GM19455 (cell line): ENCODE results near the gene OPN4.

ENCODE experiments used
- ATAC-seq: cut with Tn5 transposase; IDR thresholded peaks from one replicate; pipeline ENCODE4 v1.9.1; 2021; ENCODE audit not compliant: unreplicated experiment

The OPN4 gene

GRCh38 chr10:86647773-86648703, 6.3 kb upstream of the OPN4 start:
- ATAC-seq = no peak

- ATAC-seq = no peak
Measured at GRCh38 chr10:86648704-86649427, 5.5 kb upstream of the OPN4 start.

GRCh38 chr10:86649471-86650150, 4.7 kb upstream of the OPN4 start:
- no peak for ATAC-seq

GRCh38 chr10:86650151-86650550, 4.2 kb upstream of the OPN4 start:
- no peak for ATAC-seq

- ATAC-seq = no peak
Measured at GRCh38 chr10:86651021-86651471, 3.3 kb upstream of the OPN4 start.

- no peak for ATAC-seq
Measured at GRCh38 chr10:86651631-86652331, 2.6 kb upstream of the OPN4 start.

- ATAC-seq = no peak
Measured at GRCh38 chr10:86652361-86653202, 1.8 kb upstream of the OPN4 start.

- ATAC-seq = no peak
Measured at GRCh38 chr10:86653379-86653778, 968 bp upstream of the OPN4 start.

- no peak for ATAC-seq
Measured at GRCh38 chr10:86653987-86654386, 360 bp upstream of the OPN4 start.

GRCh38 chr10:86655173-86655540, 810 bp downstream of the OPN4 start:
- no peak for ATAC-seq

GRCh38 chr10:86655596-86655995, 1.2 kb downstream of the OPN4 start:
- ATAC-seq = no peak

GRCh38 chr10:86657011-86657395, 2.7 kb downstream of the OPN4 start:
- no peak for ATAC-seq

GRCh38 chr10:86657396-86658011, 3.2 kb downstream of the OPN4 start:
- ATAC-seq = no peak

GRCh38 chr10:86658261-86658741, 4.0 kb downstream of the OPN4 start:
- no peak for ATAC-seq

- ATAC-seq = no peak
Measured at GRCh38 chr10:86658751-86659150, 4.4 kb downstream of the OPN4 start.

GRCh38 chr10:86659161-86659691, 4.9 kb downstream of the OPN4 start:
- no peak for ATAC-seq

GRCh38 chr10:86659721-86660453, 5.5 kb downstream of the OPN4 start:
- ATAC-seq = no peak

GRCh38 chr10:86661161-86662025, 7.0 kb downstream of the OPN4 start:
- no peak for ATAC-seq
